T47D (cell line): ENCODE data around the gene SMIM17.
"Not testable (repeated sequence)": the region's sequence is repeated elsewhere in the genome, so short reads cannot be mapped to it uniquely, and the experiment has no call there.

Experiments
- DNase-seq, 2 experiments: peaks; one replicate each; pipeline versions ENCODE4 v3.0.0 to v3.0.0-alpha.2; 2011 to 2012; ENCODE audit warnings: low read depth in 1 of 2, low spot score in 1 of 2
- JUND ChIP-seq: IDR thresholded peaks from 2 replicates; pipeline ENCODE4 v1.6.1; 2012; ENCODE audit warnings: low read depth
- in situ Hi-C: cut with HindIII; loops from 2 replicates; pipeline ENCODE4 v1.10.0; 2016; ENCODE audit warnings: low sequenced_read_pairs, low pct_unique_long_range_greater_than_20kb

The SMIM17 gene

DNA sequence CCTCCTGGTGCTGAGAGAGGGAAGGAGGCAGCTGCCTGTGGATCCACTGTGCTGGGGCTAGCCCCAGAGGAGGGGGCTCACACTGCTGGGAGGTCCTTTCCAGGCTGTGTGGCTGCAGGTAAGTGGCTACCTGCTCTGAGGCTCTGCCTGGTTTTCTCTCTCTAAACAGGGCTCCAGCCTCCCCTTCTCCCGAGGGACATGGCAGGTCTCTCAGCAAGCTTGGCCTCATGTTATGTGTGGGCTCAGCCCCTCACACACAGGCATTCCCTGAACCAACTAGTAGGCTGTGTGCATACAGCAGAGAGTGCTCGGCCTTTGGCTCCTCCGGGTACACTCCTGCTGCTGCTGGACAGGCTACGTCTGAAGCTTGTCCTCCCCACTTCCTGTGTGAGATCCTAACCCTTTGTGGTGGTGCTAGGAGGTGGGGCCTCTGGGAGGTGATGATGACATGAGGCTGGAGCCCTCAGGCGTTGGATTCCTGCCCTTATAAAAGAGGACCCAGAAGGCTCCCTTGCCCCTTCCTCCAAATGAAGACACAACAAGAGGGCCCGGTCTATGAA lies 24.4 kb downstream of the SMIM17 start:
- DNase-seq: no peak
- TF ChIP-seq JUND: no peak
- in situ Hi-C loops: no loop called here

GRCh38 chr19:56668676-56669075 lies 25.7 kb downstream of the SMIM17 start:
- in situ Hi-C loops: no loop called here
- no peak for TF ChIP-seq JUND
- DNase-seq: no peak

DNA sequence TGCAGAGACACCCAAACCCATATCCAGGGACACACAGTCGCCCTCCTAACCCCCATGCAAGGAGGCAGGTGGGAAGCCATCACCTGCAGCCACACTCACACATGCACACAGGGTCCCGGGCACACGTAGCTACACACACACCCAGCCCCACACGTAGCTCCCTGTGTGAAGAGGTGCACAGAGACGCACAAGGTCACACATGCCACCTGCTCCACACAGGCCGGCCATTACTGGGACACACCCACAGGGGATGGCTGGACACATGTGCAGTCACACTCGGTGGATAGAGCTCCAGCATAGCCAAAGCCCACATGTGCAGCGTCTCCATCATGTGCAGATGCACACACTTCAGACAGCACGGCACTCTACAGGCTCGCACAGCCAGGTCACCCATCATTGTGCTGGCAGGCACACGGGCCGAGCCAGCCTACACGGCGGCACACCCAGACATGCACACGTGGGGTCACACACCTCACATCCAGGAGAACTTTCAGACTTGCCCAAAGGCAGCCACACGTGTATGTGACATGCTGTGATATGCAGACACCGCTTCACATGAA lies 27.5 kb downstream of the SMIM17 start:
- no peak for DNase-seq
- in situ Hi-C loops: no loop called here
- TF ChIP-seq JUND: no peak

- no peak for TF ChIP-seq JUND
- in situ Hi-C loops: no loop called here
- DNase-seq: no peak
Observed at GRCh38 chr19:56670961-56671612, 28.1 kb downstream of the SMIM17 start.

DNA sequence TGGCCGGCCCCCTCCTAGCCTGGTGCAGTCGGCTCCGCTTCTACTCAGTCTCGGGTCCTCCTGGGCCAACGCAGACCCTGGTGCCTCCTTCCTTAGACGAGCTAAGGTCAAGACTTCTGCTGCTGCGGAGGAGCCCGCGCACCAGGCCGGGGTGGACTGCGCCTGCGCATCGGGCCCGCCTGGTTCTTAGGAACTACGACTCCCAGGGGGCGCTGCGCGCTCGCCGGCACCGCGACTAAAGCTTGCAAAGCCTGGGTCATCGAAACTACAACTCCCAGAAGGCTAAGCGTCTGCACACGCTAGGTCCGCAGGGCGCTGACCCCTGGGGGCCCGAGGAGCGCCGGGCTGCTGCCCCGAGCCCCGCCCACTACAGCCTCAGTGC lies 28.6 kb downstream of the SMIM17 start, which contains the start of gene ZNF835:
Gene ZNF835, minus strand, starts transcription at position 145 of the 382 bp plus-strand sequence. CDS start 6,559 bp downstream, outside the sequence.
- DNase-seq: no peak
- TF ChIP-seq JUND: no peak

GRCh38 chr19:56672610-56673009 lies 29.7 kb downstream of the SMIM17 start:
- in situ Hi-C loops, DNase-seq: not testable (repeated sequence)

More for the DNA sequence above, 28.6 kb downstream of the SMIM17 start, which contains the start of gene ZNF835:
- in situ Hi-C loops: no loop called here

DNA sequence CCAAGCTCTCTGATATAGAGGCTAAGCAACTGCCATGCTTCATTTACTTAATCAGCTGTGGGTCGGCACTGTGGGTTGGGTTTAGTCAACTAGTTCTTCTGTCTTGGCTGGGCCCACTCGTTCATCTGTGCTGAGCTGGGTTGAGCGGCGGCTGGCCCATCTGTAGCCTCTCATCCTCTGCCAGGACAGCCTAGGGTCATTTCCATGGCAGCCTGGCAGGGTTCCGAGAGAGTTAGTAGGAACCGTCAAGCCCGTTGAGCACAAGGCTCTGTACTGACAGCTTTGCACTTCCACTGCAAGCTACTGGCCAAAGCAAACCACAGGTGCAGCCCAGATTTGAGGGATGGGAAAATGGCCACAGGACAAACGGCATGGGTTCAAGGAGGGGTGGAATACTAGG lies 35.2 kb downstream of the SMIM17 start:
- TF ChIP-seq JUND: no peak
- in situ Hi-C loops: no loop called here
- DNase-seq: no peak

- in situ Hi-C loops: no loop called here
- no peak for DNase-seq
- TF ChIP-seq JUND: no peak
Observed at GRCh38 chr19:56681702-56682101, 38.7 kb downstream of the SMIM17 start.

DNA sequence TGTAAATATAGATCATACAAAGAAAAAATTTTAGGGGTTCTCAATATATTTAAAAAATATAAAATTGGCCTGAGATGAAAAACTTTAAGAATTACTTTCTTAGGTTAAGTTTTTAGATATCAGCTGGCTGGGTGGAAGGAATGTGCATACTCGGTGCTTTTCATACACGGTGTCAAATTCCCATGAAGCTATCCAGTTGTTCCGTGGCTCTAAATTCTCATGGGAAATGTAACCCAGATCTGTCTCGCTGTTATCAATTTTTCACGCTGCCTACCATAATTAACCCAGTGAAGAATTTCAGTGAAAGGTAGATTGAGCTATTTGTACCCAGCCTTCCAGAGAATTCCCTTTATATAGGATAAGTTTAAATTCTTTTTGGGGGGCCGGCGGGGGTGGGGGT lies 40.2 kb downstream of the SMIM17 start:
- DNase-seq: no peak
- in situ Hi-C loops: no loop called here
- TF ChIP-seq JUND: no peak

DNA sequence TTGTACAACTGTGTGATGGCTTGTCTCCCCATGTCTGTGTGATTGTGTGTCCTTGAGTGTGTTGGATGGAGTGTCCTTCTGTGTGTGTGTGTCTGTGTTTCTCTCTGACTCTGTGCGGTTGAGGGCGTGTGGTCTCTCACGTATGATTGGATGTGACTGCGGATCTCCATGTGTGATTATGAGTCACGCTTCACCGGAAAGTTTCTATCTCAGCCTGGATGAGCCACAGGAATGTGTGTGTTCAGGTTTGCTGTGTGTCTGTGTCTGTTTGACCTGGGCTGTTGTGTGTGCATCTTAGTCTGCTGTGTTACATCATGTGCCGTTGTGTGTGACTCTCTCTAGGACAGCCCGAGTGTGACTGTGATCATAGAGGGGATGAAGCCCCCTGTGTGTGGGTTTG lies 44.1 kb downstream of the SMIM17 start:
- TF ChIP-seq JUND: no peak
- in situ Hi-C loops: no loop called here
- DNase-seq: no peak

DNA sequence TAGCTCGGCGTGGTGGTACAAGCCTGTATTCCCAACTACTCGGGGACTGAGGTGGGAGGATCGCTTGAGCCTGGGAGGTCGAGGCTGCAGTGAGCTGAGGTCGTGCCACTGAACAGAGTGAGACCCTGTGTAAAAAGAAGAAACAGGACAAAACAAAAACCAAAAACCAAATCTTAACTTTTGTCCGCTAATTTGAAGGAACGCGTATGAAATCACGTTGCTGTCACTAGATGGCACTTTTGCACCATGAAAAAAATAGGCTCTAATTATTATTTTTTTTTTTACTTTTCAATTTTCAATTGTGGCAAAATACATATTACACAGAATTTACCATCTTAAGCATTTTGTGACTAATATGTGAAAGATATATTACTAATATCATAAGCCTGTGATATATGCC lies 46.2 kb downstream of the SMIM17 start:
- no peak for TF ChIP-seq JUND
- in situ Hi-C loops: no loop called here
- no peak for DNase-seq

DNA sequence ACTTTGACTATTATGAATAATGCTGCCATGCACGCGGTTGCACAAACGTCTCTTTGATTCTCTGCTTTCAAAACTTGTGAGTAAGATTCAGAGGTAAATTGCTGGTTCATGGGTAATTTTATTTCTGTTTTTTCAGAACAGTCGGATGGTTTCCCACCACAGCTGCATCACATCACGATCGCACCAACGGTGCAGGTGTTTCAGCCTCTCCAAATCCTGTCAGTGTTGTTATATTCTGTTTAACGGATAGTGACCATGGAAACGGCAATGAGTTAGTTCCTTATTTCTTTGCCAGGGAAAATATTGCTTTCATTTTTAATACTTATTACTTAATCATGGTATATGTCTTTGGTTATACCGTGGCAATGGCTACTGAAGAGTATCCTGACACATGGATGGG lies 47.7 kb downstream of the SMIM17 start:
- in situ Hi-C loops: no loop called here
- no peak for TF ChIP-seq JUND

GRCh38 chr19:56692206-56692895 lies 49.4 kb downstream of the SMIM17 start:
- DNase-seq: no peak
- TF ChIP-seq JUND: no peak
- in situ Hi-C loops: no loop called here

More for the DNA sequence above, 47.7 kb downstream of the SMIM17 start:
- no peak for DNase-seq
